AG04449 (cell line): ENCODE results near the gene DNAJB2.

ENCODE experiments used
- CTCF ChIA-PET: fragments of 350-600 bp; formaldehyde crosslinking; extraction: SDS; loops from one replicate; lab custom pipeline; 2021; ENCODE audit warnings: antibody characterized with exemption; lab: Yijun Ruan, JAX
- POLR2A ChIA-PET: fragments of 400-600, 350-600 bp; formaldehyde crosslinking; extraction: SDS; loops from one replicate; lab custom pipeline; 2020; ENCODE audit warnings: antibody characterized with exemption, inconsistent platforms; lab: Yijun Ruan, JAX
- DNase-seq: peaks from one replicate; pipeline ENCODE4 v3.0.0-alpha.2; 2010; ENCODE audit warnings: low read depth, low spot score
- H3K4me3 ChIP-seq: 2 replicates; pipeline ENCODE4 v1.5.1; 2011; ENCODE audit warnings: low read depth, mild to moderate bottlenecking, control low read depth, low read length
- CTCF ChIP-seq: IDR thresholded peaks from one replicate; pipeline ENCODE4 v1.5.1; 2011; ENCODE audit warnings: mild to moderate bottlenecking, moderate library complexity, low read length, control low read depth, inconsistent platforms; ENCODE audit not compliant: insufficient read depth; ENCODE audit errors: missing control alignments

Gene DNAJB2

DNA sequence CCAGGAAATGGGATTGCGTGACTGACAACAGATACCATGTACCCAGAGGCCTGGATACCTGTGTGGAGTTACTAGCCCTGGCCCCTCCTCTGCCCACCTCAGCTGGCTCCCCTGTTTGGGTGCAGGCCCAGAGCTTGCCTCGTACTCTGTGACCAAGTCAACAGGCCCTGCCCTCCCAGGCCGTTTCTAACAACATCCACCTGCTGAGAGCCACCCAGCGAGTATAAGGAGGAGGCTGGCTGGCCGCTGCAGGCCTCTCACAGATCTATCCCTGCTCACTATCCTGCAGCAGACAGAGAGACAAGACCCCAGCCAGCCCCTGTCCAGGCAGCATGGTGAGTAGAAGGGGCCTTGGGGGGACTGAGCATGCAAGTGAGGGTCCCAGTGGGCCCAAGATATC, 12.9 kb upstream of the DNAJB2 start:
- no peak for TF ChIP-seq CTCF
- H3K4me3 ChIP-seq, result no peak overlapping the region
- DNase-seq, result no peak
- ChIA-PET CTCF (interaction anchor here (1.2 to 21.6 kb wide), 6 partner anchors 8 to 29 kb away, joined by 3 to 691 read pairs (median 12); partner anchors contain the start of gene DNAJB2), POLR2A (no interaction called here)

- ChIA-PET POLR2A (no interaction called here), CTCF (interaction anchor here (4.3 to 21.6 kb wide), 2 partner anchors 11 to 27 kb away, joined by 23 to 691 read pairs; partner anchors contain the start of gene DNAJB2)
- H3K4me3 ChIP-seq, result no peak overlapping the region
- no peak for DNase-seq
- no peak for TF ChIP-seq CTCF
Measured at GRCh38 chr2:219266886-219267285, 12.3 kb upstream of the DNAJB2 start.

DNA sequence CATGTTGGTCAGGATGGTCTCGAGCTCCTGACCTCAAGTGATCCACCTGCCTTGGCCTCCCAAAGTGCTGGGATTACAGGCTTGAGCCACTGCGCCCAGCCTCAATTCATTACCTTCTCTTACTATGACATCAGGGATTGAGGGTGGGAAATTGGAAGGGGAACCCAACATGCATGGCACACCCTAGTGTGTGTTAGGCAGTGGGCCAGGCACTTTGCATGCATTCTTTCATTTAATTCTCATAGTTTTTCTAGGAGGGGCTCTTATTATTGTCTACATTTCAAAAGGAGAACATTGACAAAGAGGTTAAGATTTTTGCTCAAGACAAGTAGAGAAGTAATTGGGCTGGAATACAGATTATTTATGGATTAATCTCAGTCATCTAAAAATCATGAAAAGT, 10.9 kb upstream of the DNAJB2 start:
- TF ChIP-seq CTCF, result no peak
- DNase-seq, result no peak
- CTCF ChIA-PET, result interaction anchor here (0.6 to 21.6 kb wide), 4 partner anchors 10 to 205 kb away, joined by 3 to 691 read pairs (median 13); partner anchors contain the start of gene DNAJB2
- POLR2A ChIA-PET, result no interaction called here
- no peak overlapping the region for H3K4me3 ChIP-seq

GRCh38 chr2:219269362-219270054, 9.7 kb upstream of the DNAJB2 start:
- CTCF ChIA-PET, result interaction anchor here (1.4 to 21.6 kb wide), 3 partner anchors 8 to 94 kb away, joined by 5 to 691 read pairs (median 23); partner anchors contain the start of gene DNAJB2
- no peak for DNase-seq
- no peak for TF ChIP-seq CTCF
- POLR2A ChIA-PET, result interaction anchor here (0.6 kb wide), 1 partner anchor 11 kb away, joined by 3 read pairs; no protein-coding TSS in a partner anchor
- no peak overlapping the region for H3K4me3 ChIP-seq

DNA sequence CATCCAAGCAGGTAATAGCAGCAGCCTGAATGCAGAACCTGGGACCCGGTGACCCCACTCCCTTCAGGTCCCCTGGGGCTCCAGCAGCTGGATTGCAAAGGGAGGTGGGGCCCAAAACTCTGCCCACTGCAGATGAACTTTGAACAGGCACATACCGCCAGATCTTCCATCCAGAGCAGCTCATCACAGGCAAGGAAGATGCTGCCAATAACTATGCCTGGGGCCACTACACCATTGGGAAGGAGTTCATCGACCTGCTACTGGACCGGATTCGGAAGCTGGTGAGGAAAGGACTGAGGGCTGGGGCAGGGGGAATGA, 9.2 kb upstream of the DNAJB2 start:
- DNase-seq, result no peak
- no peak for TF ChIP-seq CTCF
- ChIA-PET CTCF (interaction anchor here (1.4 to 21.6 kb wide), 4 partner anchors 8 to 94 kb away, joined by 5 to 691 read pairs (median 15); partner anchors contain the start of gene DNAJB2), POLR2A (interaction anchor here (0.6 kb wide), 1 partner anchor 10 kb away, joined by 3 read pairs; no protein-coding TSS in a partner anchor)
- no peak overlapping the region for H3K4me3 ChIP-seq

- POLR2A ChIA-PET, result no interaction called here
- TF ChIP-seq CTCF, result no peak
- no peak overlapping the region for H3K4me3 ChIP-seq
- DNase-seq, result no peak
- CTCF ChIA-PET, result interaction anchor here (0.8 to 21.6 kb wide), 3 partner anchors 9 to 23 kb away, joined by 4 to 691 read pairs (median 7); no protein-coding TSS in a partner anchor
Measured at GRCh38 chr2:219271021-219271420, 8.1 kb upstream of the DNAJB2 start.
